ENCODE results near the gene MCF2L. TPM values are rescaled to one million over a fixed set of nuclear protein-coding genes. Genes with fewer than 3 reads are reported as not detected.

Gene MCF2L
- total RNA-seq, 1 donor from 2014 or later = 69.7 TPM

- no peak for TF ChIP-seq CTCF (IDR thresholded peaks at IDR 0.05)
- Histone ChIP-seq H3K36me3 (no peaks in the 10 kb centered on the region), H3K4me3 (peak overlapping the region; percentile 45), H3K27ac (peak overlapping the region; percentile 65), H3K9me3 (no peaks in the 10 kb centered on the region), H3K27me3 (no peaks in the 10 kb centered on the region), H3K4me1 (no peaks in the 10 kb centered on the region)
- intact Hi-C loops (cut with DNase I) = no loop called here
- DNase-seq (no peak), ATAC-seq (peak; percentile 48)
Observed at GRCh38 chr13:112978561-112979405, 9.8 kb downstream of the MCF2L start.

DNA sequence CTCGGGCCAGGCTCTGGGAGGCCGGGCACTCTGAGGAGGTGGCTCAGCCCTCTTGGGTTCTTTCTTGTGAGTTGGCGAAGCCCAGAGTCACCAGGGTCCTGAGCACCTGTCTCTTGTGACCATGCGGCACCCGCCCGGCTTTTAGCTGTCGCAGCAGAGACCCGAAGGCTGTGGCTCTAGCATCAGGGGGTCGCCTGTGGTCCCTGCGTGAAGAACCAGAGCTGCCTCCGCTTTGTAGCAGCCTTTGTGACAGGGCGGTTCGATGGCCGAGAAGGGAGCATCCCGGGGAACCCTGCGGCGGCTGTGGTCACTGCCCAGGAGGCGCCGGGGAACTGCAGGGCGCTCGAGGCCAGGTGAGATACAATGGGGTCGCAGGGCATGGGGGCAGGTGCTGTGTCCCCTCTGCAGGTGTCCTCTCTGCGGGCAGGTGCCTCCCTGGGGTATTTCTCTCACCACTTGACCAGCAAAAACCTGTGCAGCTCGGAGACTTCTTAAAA lies 10.4 kb downstream of the MCF2L start:
- peak overlapping the region; percentile 45 for H3K4me3 ChIP-seq
- H3K9me3 ChIP-seq = no peaks in the 10 kb centered on the region
- no peaks in the 10 kb centered on the region for H3K27me3 ChIP-seq
- no peak for DNase-seq
- no peaks in the 10 kb centered on the region for H3K36me3 ChIP-seq
- no peak for TF ChIP-seq CTCF (IDR thresholded peaks at IDR 0.05)
- ATAC-seq = no peak
- no peaks in the 10 kb centered on the region for H3K4me1 ChIP-seq
- intact Hi-C loops (cut with DNase I) = no loop called here
- H3K27ac ChIP-seq = peak overlapping the region; percentile 59

- H3K27ac ChIP-seq = peak overlapping the region; percentile 59
- intact Hi-C loops (cut with DNase I) = no loop called here
- DNase-seq (no peak), ATAC-seq (peak; percentile 50)
- no peaks in the 10 kb centered on the region for H3K9me3 ChIP-seq
- TF ChIP-seq CTCF (IDR thresholded peaks at IDR 0.05) = no peak
- H3K4me1 ChIP-seq = no peaks in the 10 kb centered on the region
- no peaks in the 10 kb centered on the region for H3K27me3 ChIP-seq
- no peaks in the 10 kb centered on the region for H3K36me3 ChIP-seq
- H3K4me3 ChIP-seq = peak overlapping the region; percentile 45
Observed at GRCh38 chr13:112980434-112980833, 11.4 kb downstream of the MCF2L start.

DNA sequence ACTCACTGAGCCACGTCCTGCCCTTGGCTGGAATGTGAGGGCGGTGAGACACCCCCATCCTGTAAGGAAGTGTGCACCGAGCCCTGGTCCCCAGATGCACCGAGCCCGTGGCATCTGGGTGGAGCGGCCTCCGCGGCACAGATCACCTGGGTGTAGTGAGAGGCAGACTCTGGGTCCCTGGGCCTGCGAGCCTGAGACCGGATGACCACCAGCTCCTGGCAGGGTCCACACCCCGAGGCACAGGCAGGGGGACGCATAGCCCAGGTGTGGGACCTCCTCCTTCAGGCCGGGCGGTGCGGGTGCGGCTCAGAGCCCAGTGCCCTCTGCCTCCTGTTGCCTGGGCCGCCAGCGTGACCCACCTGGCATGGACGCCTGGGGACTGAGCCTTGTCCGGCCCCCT lies 12.4 kb downstream of the MCF2L start:
- Histone ChIP-seq H3K27me3 (no peaks in the 10 kb centered on the region), H3K4me3 (peak overlapping the region; percentile 45), H3K4me1 (no peaks in the 10 kb centered on the region), H3K27ac (peak overlapping the region; percentile 32), H3K36me3 (no peaks in the 10 kb centered on the region), H3K9me3 (no peaks in the 10 kb centered on the region)
- intact Hi-C loops (cut with DNase I) = no loop called here
- DNase-seq (no peak), ATAC-seq (no peak)
- no peak for TF ChIP-seq CTCF (IDR thresholded peaks at IDR 0.05)

DNA sequence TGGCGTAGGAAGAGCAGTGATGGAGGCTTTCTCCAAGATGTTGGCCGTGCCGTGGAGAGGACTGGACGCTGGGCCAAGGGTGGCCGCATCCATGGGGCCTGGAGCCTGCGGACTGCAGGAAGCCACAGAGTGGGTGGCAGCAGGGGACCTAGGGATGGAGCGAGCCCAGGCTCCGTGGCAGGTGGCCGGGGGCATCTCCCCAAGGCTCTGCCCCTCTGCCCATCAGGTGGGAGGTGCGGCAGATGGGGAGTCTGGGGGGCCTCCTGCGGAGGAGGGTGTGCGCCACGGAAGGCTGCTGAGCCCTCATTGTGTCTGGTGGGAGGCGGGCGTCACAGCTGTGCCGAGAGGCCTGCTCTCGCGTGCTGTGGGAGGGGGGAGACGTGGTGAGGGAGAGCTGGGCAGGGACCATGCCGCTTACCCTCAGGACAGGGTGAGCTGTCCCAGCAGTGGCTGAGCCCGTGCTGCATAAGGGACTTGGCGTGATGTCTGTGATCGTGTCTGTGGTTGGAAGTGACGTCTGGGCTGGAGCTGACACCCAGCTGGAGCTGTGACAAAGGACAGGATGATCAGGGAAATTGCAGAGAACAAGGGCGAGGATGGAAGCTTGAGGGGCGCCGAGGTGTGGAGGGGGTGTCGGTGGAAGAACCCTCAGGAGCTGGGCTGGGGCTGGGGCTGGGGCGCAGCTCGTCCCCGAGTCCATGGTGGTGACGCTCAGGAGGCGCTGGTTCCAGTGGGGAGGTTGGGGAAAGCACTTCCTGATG lies 13.4 kb downstream of the MCF2L start:
- DNase-seq (no peak), ATAC-seq (no peak)
- Histone ChIP-seq H3K36me3 (no peaks in the 10 kb centered on the region), H3K27ac (peak overlapping the region; percentile 47), H3K4me3 (peak overlapping the region; percentile 45), H3K9me3 (no peaks in the 10 kb centered on the region), H3K4me1 (no peaks in the 10 kb centered on the region), H3K27me3 (no peaks in the 10 kb centered on the region)
- TF ChIP-seq CTCF (IDR thresholded peaks at IDR 0.05) = no peak
- intact Hi-C loops (cut with DNase I) = no loop called here
